Activated CD8-positive, alpha-beta memory T cell treated with anti-CD3 and anti-CD28 coated beads, Interleukin-2, amount 50 U/mL, for 24 hours (primary cell): ENCODE results near the gene SOX18.

Source experiments
- DNase-seq: peaks from one replicate; pipeline ENCODE4 v3.0.0-alpha.2; 2020; ENCODE audit errors: extremely low read depth

Gene SOX18

DNA sequence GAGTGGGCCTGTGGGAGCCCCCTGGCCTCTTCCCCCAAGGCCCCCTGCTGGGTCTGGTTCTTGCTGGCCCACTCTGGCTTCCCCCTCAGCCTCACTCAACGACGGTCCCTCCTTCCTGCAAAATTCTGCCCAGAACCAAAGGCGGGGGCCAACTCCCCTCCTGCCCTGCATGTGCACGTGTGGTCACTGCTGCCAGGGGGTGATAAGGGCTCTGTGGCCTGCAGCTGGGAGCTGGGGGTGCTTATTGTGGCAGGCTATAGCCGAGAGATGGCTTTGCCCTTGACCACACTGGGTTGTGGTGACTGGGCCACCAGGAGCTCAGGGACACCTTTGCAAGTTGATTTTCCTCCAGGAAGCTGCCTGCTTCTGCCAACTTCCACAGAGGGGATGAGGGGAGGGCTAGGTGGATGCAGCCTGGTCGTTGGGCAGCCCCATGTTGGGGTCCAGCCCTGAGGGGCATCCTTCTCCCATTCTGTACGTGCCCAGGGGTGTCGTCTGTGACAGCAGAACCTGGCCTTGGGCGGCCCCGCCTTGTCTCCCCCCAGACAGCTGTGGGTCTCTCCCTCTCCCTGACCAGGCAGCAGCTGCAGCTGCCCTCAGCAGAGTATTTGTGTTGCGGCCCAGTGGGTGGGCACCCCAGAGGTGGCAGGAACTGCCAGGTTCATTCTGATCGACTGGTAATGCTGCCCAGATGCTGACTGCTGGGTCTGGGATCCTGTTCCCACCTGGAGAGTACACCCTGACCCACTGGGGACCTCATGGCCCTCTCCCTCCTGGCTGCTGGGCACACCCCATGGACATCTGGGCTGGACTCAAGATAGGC, 19.2 kb upstream of the SOX18 start:
- no peak for DNase-seq

DNA sequence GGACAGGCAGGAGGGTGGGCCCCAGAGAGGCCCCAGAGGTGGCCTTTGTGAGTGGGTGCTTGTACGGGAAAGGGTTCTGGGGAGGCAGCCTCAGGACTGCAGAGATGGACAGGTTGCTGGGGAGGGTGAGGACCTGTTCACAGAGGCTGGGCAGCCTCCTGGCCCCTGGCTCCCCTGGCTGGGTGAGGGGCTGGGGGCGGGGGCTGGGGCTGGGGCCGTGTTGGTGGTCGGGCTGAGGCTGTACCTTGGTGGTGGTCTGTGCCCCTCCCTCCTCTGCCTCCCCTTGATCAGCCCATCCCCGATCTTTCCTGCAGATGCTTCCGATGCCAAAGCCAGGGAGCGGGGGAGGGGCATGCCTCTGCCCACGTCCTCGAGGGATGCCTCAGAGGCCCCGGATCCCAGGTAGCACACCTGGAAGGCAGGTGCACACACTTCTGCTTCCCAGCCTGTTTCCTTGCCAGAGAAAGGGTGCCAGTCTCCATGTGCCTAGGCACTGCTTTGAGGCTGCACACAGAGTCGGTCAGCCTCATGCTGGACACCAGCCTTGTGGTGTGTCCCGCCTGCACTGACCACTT, 18.4 kb upstream of the SOX18 start:
- DNase-seq = no peak

DNA sequence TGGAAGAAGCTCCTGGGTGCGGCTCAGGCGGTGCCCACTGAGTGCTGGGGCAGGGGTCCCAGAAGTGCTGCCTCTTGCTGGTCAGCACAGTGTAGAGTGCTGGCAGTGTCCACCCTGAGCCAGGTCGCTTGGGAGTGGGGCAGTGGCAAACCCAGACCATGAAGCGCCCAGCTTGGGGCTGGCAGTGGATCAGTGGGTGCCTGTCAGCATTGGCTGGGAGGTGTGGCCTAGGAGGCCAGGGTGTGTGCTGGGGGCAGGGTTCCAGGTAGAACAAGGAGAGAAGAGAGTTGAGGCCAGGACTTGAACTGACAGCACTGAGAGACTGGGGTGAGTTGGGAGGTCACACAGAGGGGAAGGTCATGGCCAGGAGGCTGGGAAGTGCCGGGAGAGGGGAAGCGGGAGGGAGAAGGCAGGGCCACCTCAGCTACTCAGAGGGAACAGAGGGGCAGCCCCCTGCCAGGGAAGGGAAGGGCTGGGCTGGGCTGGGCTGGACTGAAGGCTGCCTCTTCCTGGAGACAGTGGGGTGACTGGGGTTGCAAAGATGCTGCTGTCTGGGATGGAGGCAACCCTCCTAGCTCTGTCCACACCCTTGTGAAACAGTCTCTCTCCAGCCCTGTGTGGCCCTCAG, 17.7 kb upstream of the SOX18 start:
- no peak for DNase-seq

DNA sequence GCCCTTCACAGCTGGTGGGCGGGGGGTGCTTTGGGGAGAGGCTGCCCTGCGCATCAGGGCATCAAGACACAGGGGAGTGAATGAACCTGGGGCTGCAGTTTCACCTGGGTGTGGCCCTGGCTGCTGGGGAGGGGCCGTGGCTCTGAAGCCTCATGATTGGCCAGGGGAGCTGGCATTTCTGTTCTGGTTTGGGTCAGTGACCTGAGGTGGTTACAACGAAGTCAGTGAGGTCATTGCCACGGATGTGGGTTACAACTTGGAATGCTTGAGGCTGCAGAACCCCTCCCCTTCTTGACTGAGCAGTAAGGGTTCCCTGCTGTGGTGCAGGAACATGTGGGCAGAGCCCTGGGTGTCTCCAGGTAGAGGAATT, 16.5 kb upstream of the SOX18 start:
- DNase-seq = no peak

DNA sequence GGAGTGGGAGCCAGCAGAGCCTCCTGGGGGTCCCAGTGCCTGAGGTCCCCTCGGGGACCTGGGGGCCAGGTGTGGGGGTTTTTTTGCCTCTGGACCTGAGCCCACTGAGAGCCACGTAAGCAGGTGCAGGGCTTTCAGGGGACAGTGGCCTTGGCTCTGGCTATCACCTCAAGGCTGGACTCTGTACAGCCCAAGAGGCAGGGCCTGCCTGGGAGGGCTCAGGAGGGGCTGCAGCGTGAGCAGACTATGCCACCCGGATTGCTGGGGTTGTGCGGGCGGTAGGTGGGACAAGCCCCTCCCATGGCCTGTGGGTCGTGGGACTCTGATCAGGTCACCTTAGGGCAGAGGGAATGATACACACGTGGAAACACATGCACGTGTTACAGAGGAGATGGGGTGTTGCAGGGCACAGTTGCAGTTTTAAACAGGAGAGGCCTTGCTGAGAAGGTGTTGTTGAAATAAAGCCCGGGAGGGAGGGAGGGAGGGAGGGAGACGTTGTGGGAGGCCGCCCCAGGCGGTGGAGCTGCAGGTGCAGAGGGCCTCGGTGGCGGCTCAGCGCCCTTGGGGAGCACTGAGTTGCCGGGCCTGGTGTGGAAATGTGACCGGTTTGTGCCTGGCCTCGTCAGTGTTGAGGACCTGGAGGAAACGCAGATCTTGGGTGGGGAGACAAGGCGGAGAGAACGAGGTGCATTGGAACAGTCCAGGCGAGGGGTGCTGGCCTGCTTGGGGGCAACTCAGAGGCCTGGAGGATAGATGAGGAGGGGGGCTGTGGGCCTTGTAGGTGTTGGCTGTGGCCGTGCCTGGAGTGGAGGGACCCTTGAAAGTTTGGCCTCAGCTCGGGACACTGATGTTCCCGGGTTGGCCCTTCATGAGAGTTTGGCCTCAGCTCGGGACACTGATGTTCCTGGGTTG, 15.9 kb upstream of the SOX18 start:
- DNase-seq = no peak

DNA sequence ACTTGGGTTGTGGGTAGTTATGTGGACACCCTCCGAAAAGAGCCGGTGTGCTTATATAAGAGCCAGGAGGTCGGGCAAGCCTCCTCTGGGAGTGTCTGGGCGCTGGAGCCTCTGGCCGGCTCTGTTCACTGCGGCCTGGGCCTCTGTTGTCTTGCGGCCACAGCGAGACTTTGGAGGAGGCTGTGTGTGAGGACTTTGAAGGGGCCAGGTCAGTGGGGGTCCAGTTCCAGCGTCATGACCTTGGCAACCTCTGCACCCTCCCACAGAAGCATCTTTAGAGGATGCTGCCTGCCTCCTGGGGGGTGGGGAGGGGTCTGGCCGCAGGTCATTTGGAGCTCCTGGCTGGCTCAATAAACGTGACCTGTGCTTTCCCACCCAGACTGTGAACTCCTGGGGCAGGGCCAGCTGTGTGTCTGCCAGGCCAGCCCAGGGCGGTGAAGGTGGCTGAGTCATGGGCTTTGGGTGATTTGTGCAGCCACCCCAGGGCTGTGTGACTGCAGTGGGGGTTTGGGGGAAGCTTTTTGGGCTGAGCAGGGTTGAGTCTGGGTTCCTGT, 14.8 kb upstream of the SOX18 start:
- DNase-seq = no peak

DNA sequence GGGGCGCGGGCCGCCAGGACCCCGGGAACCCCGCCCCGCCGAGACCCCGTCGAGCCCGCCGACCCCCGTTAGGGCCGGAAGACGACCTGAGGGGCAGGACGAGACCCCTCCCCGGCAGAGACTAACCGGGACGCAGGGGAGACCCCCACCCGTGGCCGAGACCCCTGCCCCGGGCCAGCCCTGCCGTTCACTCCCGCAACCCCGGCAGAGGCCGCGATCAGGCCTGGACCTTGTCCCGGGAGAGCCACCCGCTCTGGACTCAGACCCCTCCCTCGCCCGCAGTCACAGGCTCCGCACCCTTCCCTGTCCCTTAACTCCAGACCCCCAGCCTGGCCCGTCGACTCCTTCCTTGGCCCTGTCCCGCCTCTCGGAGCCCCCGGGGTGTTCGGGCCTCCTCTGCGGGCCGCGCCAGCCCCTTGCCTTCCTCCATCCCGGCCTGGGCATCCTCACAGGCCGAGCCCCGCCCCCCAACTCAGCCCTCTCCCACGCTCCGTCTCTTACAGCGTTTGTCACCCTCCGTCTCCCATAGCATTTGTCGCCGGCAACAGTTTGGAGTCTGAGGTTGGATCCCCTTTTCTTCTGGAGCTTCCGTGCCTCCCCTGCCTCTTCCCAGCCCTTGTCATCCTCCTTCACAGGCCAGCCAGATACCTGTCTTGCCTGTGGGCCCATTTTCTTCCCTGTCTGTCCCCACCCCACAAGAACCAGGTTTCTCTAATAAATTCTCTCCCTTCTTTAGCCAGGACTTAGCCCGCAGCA, 14.1 kb upstream of the SOX18 start:
- no peak for DNase-seq

DNA sequence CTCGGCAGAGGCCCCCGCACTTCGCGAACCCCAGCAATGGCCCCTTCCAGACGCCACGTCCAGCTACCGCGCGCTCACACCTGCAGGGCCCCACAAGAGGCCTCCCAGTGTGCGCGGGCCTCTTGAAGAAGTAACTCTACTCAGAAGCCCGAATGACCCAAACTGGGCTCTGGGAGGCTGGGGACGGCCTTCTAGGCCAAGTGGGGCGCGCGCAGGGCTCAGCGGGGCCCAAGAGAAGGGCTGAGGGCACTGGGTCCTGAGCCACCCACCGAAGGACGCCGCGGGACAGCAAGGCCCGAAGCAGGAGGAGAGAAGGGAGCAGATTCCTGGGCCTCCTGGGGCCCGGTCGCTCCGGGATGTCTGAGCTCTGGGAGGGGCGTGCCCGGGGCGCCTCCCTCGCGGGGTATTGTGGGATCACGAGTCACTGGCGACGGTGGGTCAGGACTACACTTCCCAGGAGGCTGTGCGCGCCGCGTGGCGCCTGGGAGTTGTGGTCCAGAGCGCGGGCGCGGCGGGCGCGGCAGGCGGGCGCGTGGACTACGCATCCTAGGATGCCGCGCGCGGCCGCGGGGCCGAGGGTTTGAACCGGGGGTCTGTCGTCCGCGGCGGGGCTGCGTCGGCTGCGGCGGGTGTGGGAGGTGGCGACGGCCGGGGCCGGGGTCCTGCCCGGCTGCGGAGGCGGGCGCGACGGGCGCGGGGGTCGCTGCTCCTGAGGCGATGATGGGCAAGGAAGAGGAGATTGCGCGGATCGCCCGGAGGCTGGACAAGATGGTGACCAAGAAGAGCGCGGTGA, 13.4 kb upstream of the SOX18 start, which contains the start of gene TCEA2:
TSS of gene TCEA2 (plus strand) at position 603 of the 793 bp plus-strand sequence. CDS start at position 718, 115 bp downstream.
- peak; percentile 84 for DNase-seq

DNA sequence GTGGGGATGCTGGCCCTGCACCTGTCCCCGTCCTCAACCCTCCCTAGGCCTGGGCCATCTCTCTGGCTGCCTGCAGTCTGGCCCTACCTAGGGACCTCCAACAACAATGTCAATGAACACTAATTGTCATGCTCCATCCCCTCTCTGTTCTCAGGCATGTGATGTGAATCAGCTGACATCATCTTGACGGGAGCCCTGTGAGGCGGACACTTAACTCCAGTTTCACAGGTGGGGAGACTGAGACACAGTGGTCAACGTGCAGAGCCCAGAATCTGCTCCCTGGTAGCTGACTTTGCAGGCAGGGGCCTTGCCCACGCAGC, 12.8 kb upstream of the SOX18 start:
- no peak for DNase-seq

DNA sequence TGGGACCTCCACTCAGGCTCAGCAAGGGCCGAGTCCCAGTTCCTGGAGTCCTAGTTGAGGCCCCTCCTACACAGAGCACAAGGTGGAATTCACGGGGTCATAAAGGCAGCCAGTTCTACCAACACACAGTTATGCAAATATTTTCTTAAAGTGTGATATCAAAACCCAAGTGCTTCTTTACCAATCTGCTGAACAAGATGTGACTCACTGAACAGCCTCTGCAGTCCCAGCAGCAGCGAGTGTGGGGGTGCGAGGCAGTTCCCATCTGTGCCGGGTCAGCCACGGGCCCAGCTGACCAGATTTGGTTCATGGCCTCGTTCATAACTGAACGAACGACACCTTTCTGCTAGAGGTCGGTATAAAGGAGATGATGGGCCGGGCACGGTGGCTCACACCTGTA, 9.1 kb upstream of the SOX18 start:
- no peak for DNase-seq

DNA sequence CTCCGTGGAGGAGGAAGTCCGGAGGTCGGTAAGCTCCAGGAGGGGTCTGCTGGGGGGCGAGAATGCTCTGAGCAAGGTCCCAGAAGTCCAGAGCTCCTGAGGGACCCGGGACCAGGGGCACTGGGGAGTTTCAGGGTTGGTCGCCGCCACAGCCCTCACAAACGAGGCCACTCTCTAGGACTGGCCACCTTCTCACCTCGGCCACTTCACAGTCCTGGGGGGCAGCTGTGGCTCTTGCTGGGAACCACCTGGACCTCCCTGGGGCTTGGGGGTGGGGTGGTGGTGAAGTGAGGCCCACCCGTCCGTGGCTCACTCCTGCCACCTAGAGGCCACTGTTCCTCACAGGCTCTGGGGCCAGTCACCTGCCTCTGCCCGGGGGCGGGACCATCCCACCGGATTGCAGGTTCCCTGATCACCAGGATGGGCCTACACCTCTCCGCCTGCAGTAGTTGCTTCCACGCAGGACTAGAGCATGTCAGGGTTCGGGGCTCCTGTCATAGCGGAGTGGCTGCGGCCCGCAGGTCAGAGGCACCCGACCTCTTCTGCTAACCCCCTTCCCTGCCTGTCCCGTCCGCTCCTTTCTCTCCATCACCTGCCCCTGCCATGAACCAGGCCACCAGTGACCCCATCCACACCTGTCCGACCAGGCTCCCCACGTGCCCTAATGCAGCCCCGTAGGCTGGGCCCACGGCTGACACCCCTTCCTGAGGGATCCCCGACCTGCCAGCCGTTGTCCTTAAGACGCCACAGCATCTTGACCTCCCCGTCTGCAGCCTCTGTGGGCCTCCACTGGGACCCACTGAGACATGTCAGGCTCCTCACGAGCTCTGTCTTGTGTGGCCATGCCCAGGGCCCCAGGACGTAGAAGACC, 8.4 kb upstream of the SOX18 start:
- peak; percentile 58 for DNase-seq

DNA sequence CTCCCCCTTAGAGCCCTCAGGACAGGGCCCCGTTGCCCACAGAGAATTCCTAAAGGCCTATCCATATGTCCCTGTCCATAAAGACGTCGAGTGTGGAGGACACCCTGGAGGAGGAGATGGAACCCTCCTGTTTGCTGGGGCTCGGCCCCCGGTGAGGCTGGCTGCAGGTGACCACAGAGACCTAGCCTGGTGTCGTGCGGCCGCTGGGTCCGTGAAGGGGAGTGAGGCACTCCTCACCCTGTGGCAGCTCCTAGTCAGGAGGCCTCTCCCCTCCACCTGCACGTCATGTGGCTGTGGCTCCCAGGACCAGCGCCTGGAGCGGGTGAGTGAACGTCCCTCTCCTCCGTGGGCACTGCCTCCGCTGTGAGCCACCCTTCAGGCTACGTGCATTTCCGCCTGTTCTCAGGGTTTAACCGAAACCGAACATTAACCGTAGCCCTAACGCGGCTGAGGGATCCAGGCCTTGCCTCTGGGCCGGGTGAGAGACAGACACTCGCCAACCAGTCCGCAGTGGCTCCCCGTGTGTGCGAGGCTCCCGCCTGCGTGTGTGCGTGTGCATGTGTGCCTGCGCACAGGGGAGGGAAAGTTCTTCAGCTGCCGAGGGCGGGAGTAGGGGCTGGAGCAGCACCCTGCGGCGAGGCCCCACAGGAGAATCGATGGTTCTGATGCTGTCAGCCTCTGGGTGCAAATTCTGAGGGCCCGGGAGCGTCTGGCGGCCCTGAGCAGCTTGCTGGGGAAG, 7.6 kb upstream of the SOX18 start:
- DNase-seq = no peak

DNA sequence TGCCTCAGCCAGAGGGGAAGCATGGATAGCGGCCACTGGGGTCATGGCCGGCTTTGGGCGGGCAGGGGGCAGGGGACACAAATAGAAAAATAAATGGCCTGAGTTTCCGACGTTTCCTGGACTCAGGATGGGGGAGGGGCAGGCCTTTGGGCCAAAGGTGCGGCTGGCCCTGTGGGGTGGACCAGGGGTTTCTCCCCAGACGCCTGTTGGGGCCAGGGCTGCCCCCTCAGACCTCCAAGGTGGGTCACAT, 7.1 kb upstream of the SOX18 start:
- no peak for DNase-seq

DNA sequence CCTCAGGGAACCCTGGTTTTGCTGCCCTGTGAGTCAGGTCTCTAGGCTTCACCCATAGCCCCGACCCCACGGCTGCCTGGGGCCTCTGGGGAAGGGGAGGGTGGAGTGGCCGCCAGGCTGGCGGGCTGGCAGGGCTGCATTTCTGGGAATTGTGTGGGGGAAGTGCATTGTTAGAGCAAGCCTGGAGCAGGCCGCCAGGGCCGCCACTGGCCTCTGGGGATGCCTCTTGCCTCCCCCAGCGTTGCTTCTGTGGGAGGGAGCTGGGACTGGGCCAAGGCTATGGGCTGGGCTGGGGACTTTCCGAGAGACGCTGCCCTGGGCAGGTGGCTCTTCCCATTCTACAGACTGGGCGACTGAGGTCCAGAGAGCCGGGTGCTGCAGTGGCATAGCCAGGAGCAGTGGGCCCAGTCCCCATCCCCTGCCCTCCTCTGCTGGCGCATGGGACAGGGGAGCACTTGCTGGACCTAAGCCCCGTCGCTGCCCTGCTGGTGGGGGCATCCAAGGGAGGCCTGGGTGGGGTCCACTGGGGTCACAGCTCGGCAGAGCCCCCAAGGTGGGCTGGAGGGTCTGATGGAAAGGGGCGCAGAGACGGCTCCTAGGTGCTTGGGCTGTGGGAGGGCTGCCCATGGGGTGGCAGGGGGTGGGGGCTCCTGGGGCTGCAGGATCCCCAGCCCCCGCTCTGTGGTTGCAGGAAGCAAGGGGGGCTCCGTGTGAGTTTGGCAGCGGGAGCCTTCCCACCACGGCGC, 6.6 kb upstream of the SOX18 start:
- no peak for DNase-seq

DNA sequence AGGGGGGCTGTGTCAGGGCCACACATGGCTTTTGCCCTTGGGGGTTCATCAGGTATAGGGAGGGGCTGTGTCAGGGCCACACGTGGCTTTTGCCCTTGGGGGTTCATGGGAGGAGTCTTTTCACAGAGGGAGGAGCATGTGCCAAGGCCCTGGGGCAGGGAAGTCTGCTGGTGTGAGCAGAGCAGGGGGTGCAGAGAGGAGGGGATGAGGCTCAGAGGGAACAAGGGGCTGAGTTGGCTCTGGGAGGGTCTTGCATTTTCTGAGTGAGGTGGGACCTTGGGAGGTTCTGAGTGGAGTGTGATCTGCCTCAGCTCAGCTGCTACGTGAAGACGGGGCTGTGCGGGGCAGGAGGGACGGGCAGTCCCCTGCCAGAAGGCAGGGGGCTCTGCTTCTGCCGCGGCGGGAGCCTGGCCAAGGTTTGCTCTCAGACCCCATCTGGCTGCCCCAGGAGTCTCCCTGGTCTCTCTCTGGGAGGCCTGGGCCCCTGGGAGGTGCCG, 6.0 kb upstream of the SOX18 start:
- no peak for DNase-seq

DNA sequence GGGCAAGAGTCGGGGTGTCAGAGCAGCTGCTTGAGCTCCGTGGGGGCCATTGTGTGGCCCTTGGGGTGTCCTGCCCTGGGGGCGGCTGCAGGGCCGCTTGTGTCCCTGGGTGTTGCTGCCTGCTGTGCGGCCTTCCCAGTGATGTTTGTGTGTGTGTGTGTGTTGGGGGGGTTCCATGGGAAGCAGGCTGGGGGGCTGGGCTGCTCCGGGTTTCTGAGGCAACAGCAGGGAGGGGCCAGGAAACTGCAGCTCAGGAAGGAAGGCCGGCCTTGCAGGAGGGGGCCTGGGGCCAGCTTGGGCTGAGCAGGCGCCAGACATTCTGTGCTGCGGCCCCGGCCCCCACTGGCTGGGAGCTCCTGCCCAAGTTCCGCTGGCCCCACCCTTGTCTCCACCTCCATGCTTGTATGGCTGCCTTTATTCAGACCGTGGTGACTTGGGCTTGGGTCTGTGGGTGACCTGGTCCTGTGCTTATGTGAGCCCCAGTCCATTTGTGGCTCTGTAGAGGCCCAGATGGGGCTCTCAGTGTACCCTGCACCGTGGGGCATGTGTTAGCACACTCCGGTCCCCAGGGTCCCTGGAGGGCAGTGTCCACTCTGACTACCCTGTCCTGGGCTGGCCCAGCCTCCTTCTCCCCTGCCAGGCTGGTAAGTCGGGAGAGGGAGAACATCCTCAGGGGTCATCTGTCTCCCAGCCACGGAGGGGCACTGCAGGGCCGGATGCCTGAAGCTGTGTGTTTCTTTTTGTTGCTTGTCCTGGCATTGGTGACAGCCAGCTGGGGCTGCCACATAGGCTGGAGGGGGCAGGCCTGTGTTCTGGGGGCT, 4.6 kb upstream of the SOX18 start:
- no peak for DNase-seq
